Glutamatergic neuron (in vitro differentiated cells): Measurements from ENCODE around the gene ID2. TPM values are rescaled to one million over a fixed set of nuclear protein-coding genes. Genes with fewer than 3 reads are reported as not detected.

Experiments
- DNase-seq: peaks from one replicate; pipeline ENCODE4 v3.0.0; 2022
- H3K27ac Mint-ChIP-seq: one replicate; pipeline ENCODE4 v1.8.0; 2020; ENCODE audit warnings: mild to moderate bottlenecking, mixed read lengths, inconsistent platforms; ENCODE audit not compliant: unreplicated experiment
- H3K27me3 Mint-ChIP-seq: one replicate; pipeline ENCODE4 v1.8.0; 2020; ENCODE audit warnings: mild to moderate bottlenecking, moderate library complexity, mixed read lengths, inconsistent platforms; ENCODE audit not compliant: unreplicated experiment
- H3K36me3 Mint-ChIP-seq: one replicate; pipeline ENCODE4 v1.8.0; 2020; ENCODE audit warnings: mild to moderate bottlenecking, mixed read lengths, inconsistent platforms; ENCODE audit not compliant: unreplicated experiment
- H3K4me1 Mint-ChIP-seq: one replicate; pipeline ENCODE4 v1.8.0; 2020; ENCODE audit warnings: mild to moderate bottlenecking, low read depth, mixed read lengths, inconsistent platforms; ENCODE audit not compliant: unreplicated experiment
- H3K4me3 Mint-ChIP-seq: one replicate; pipeline ENCODE4 v1.8.0; 2020; ENCODE audit warnings: mild to moderate bottlenecking, mixed read lengths, inconsistent platforms; ENCODE audit not compliant: unreplicated experiment
- H3K9me3 Mint-ChIP-seq: one replicate; pipeline ENCODE4 v1.8.0; 2020; ENCODE audit warnings: mild to moderate bottlenecking, moderate library complexity, mixed read lengths, inconsistent platforms; ENCODE audit not compliant: unreplicated experiment
- CTCF ChIP-seq: fragments of 200-600 bp; sonication (generic); IDR thresholded peaks from one replicate; pipeline ENCODE4 v1.5.0; 2021; ENCODE audit not compliant: partially characterized antibody, unreplicated experiment
- total RNA-seq: library from RNA; stranded (reverse); fragmentation: NEBNext Ultra II Directional; extraction: Animal tissue kit (Norgen Biotek cat#: 25700); gene quantifications from one replicate; pipeline ENCODE4 v1.2.1, GENCODE V29; 2021; ENCODE audit not compliant: unreplicated experiment

ID2 gene
- total RNA-seq, 1 donor from 2014 or later, result 13.2 TPM

GRCh38 chr2:8679567-8679826 lies 2.4 kb upstream of the ID2 start:
- Mint-ChIP-seq H3K27ac (peak overlapping the region; percentile 80), H3K36me3 (peaks cover 10% of the 10 kb centered on the region), H3K4me1 (peaks cover 17% of the 10 kb centered on the region), H3K4me3 (peak overlapping the region; percentile 83), H3K27me3 (peaks cover 9% of the 10 kb centered on the region), H3K9me3 (peaks cover 13% of the 10 kb centered on the region)
- TF ChIP-seq CTCF, result no peak
- no peak for DNase-seq

GRCh38 chr2:8679827-8680731 lies 1.8 kb upstream of the ID2 start:
- Mint-ChIP-seq H3K27ac (no peak overlapping the region), H3K4me3 (peak overlapping the region; percentile 83), H3K4me1 (peaks cover 19% of the 10 kb centered on the region), H3K36me3 (peaks cover 7% of the 10 kb centered on the region), H3K27me3 (peaks cover 11% of the 10 kb centered on the region), H3K9me3 (peaks cover 12% of the 10 kb centered on the region)
- no peak for TF ChIP-seq CTCF
- no peak for DNase-seq

GRCh38 chr2:8680822-8681760 lies 765 bp upstream of the ID2 start:
- peaks cover 19% of the 10 kb centered on the region for H3K4me1 Mint-ChIP-seq
- peaks cover 7% of the 10 kb centered on the region for H3K27me3 Mint-ChIP-seq

GRCh38 chr2:8682719-8683667 lies 1.1 kb downstream of the ID2 start:
- Mint-ChIP-seq H3K36me3 (no peaks in the 10 kb centered on the region), H3K4me1 (peaks cover 16% of the 10 kb centered on the region), H3K4me3 (peak overlapping the region; percentile 98), H3K27ac (peak overlapping the region; percentile 85), H3K9me3 (peaks cover 12% of the 10 kb centered on the region), H3K27me3 (peaks cover 7% of the 10 kb centered on the region)
- no peak for DNase-seq
- TF ChIP-seq CTCF, result no peak

More at GRCh38 chr2:8680822-8681760, 765 bp upstream of the ID2 start:
- H3K9me3 Mint-ChIP-seq, result peaks cover 12% of the 10 kb centered on the region
- peak overlapping the region; percentile 86 for H3K4me3 Mint-ChIP-seq
- no peaks in the 10 kb centered on the region for H3K36me3 Mint-ChIP-seq
- TF ChIP-seq CTCF, result no peak
- H3K27ac Mint-ChIP-seq, result no peak overlapping the region
- peak; percentile 60 for DNase-seq
